B cell (primary cell): Measurements from ENCODE around the gene NFU1. TPM values are rescaled to one million over a fixed set of nuclear protein-coding genes. Genes with fewer than 3 reads are reported as not detected.

Experiments used
- ATAC-seq: fragments of 200-7000 bp; cut with Tn5 transposase; one replicate; pipeline ENCODE4 v1.10.0; 2021; ENCODE audit warnings: low read depth, mild to moderate bottlenecking, moderate number of reproducible peaks, moderate library complexity
- CTCF ChIA-PET: fragments of 350-600 bp; sonication (Branson Sonifier 250); formaldehyde crosslinking; loops from one replicate; lab custom pipeline; 2021; ENCODE audit warnings: antibody characterized with exemption, inconsistent platforms; lab: Charles Lee
- POLR2A ChIA-PET: fragments of 350-600 bp; sonication (Branson Sonifier 250); formaldehyde crosslinking; loops from one replicate; lab custom pipeline; 2021; ENCODE audit warnings: antibody characterized with exemption; lab: Charles Lee
- DNase-seq: peaks from one replicate; pipeline ENCODE4 v3.0.0; 2013
- H2AFZ ChIP-seq: 2 replicates; pipeline ENCODE4 v1.6.1; 2012; ENCODE audit warnings: mild to moderate bottlenecking, low read depth, low read length; ENCODE audit not compliant: insufficient read depth, poor library complexity, severe bottlenecking
- H3K27ac ChIP-seq, 2 donors: 1 replicate in 1 of 2; 2 replicates in 1 of 2; pipeline ENCODE4 v1.5.1; 2012 to 2013; ENCODE audit warnings: low read length in 2 of 2, mild to moderate bottlenecking in 2 of 2, moderate library complexity in 1 of 2
- H3K27me3 ChIP-seq, 4 experiments: fragments of 200-600 bp in 1 of 4; sonication (generic) in 1 of 4; replicated peaks in 1 of 4; 1 replicate in 2 of 4; 2 replicates in 2 of 4; pipeline versions ENCODE4 v1.6.1 to v1.7.0; 2013 to 2016; ENCODE audit warnings: low read length in 3 of 4, mild to moderate bottlenecking in 2 of 4, mixed read lengths in 1 of 4, moderate library complexity in 1 of 4; ENCODE audit not compliant: insufficient read depth in 4 of 4, control insufficient read depth in 3 of 4; ENCODE audit errors: control extremely low read depth in 1 of 4
- H3K36me3 ChIP-seq, 2 experiments: replicated peaks in 1 of 2; 1 replicate in 1 of 2; 2 replicates in 1 of 2; pipeline versions ENCODE4 v1.6.1 to v1.7.1; 2013; ENCODE audit warnings: low read length in 1 of 2; ENCODE audit not compliant: insufficient read depth in 2 of 2, control insufficient read depth in 1 of 2; ENCODE audit errors: control extremely low read depth in 1 of 2, extremely low read depth in 1 of 2
- H3K4me1 ChIP-seq, 2 donors: fragments of 200-600 bp in 1 of 2; sonication (generic) in 1 of 2; 1 replicate in 1 of 2; 2 replicates in 1 of 2; pipeline versions ENCODE4 v1.5.1 to v1.6.1; 2013 to 2017; ENCODE audit warnings: low read length in 2 of 2; ENCODE audit not compliant: control insufficient read depth in 2 of 2, insufficient read depth in 2 of 2
- H3K4me2 ChIP-seq: replicated peaks from 2 replicates; pipeline ENCODE3; 2012; ENCODE audit warnings: mild to moderate bottlenecking, low read depth, low read length; ENCODE audit not compliant: poor library complexity, severe bottlenecking
- H3K4me3 ChIP-seq, 5 experiments: fragments of 200-600 bp in 1 of 5; sonication (generic) in 1 of 5; 1 replicate in 3 of 5; 2 replicates in 2 of 5; pipeline versions ENCODE4 v1.5.1 to v1.7.0; 2011 to 2016; ENCODE audit warnings: low read length in 4 of 5, mild to moderate bottlenecking in 4 of 5, low read depth in 2 of 5, control low read depth in 1 of 5, moderate library complexity in 1 of 5; ENCODE audit not compliant: insufficient read depth in 1 of 5; ENCODE audit errors: control extremely low read depth in 1 of 5, extremely low read depth in 1 of 5
- H3K79me2 ChIP-seq: fragments of 200-600 bp; sonication (generic); one replicate; pipeline ENCODE4 v1.6.0; 2016; ENCODE audit warnings: low read length; ENCODE audit not compliant: control insufficient read depth, insufficient read depth
- H3K9ac ChIP-seq: fragments of 200-600 bp; sonication (generic); 2 replicates; pipeline ENCODE4 v1.6.1; 2017; ENCODE audit warnings: mild to moderate bottlenecking, low read length, moderate library complexity
- H3K9me3 ChIP-seq, 3 donors: one replicate each; pipeline versions ENCODE4 v1.6.1 to v1.7.1; 2013; ENCODE audit warnings: low read length in 2 of 3; ENCODE audit not compliant: control insufficient read depth in 2 of 3, insufficient read depth in 1 of 3; ENCODE audit errors: control extremely low read depth in 1 of 3
- H4K20me1 ChIP-seq: 2 replicates; pipeline ENCODE4 v1.6.0; 2012; ENCODE audit warnings: mild to moderate bottlenecking, low read length; ENCODE audit not compliant: insufficient read depth, control insufficient read depth, poor library complexity, severe bottlenecking
- H3K27ac Mint-ChIP-seq: one replicate; pipeline ENCODE4 v1.8.0; 2021; ENCODE audit warnings: mixed read lengths
- H3K27me3 Mint-ChIP-seq: one replicate; pipeline ENCODE4 v1.8.0; 2021; ENCODE audit warnings: mixed read lengths
- H3K4me1 Mint-ChIP-seq: one replicate; pipeline ENCODE4 v1.8.0; 2021; ENCODE audit warnings: mixed read lengths
- H3K4me3 Mint-ChIP-seq: one replicate; pipeline ENCODE4 v1.8.0; 2021; ENCODE audit warnings: mixed read lengths
- H3K9me3 Mint-ChIP-seq: one replicate; pipeline ENCODE4 v1.8.0; 2022; ENCODE audit warnings: mixed read lengths; ENCODE audit not compliant: insufficient read depth
- EZH2 ChIP-seq: IDR thresholded peaks from 2 replicates; pipeline ENCODE4 v1.6.1; 2012; ENCODE audit warnings: borderline replicate concordance, low read depth, mild to moderate bottlenecking, moderate library complexity, low read length; ENCODE audit not compliant: insufficient read depth, poor library complexity, severe bottlenecking
- WGBS: methylation state at CpG from one replicate; pipeline ENCODE4 v1.1.5; 2013; ENCODE audit warnings: missing lambda C conversion rate; ENCODE audit not compliant: insufficient coverage; 5-methylcytosine and 5-hydroxymethylcytosine counted together
- intact Hi-C: fragments of 100-400 bp; cut with micrococcal nuclease; formaldehyde crosslinking; loops from one replicate; pipeline ENCODE4 v1.10.0; 2022
- polyA plus RNA-seq: library from polyadenylated mRNA; depleted of rRNA; stranded (reverse); fragments of >200 nt; gene quantifications from 2 replicates; pipeline ENCODE4 v1.2.3, GENCODE V29; 2012
- total RNA-seq, 2 donors: library from RNA; stranded (reverse); fragments of 120-200 nt in 1 of 2; gene quantifications; 1 replicate in 1 of 2; 2 replicates in 1 of 2; pipeline versions ENCODE4 v1.2.3 to v1.2.4, GENCODE V29; 2013 to 2022
- TF ChIP-seq, protein P1 (sequence below): fragments of 200-600 bp; IDR thresholded peaks from one replicate; pipeline ENCODE4 v1.8.0; 2022; ENCODE audit warnings: antibody characterized with exemption, mild to moderate bottlenecking

NFU1 gene
- total and polyA plus RNA-seq, 2 donors (not counting 1 experiment from before 2014, with no cell fraction given), result 19.2 to 40.6 TPM

DNA sequence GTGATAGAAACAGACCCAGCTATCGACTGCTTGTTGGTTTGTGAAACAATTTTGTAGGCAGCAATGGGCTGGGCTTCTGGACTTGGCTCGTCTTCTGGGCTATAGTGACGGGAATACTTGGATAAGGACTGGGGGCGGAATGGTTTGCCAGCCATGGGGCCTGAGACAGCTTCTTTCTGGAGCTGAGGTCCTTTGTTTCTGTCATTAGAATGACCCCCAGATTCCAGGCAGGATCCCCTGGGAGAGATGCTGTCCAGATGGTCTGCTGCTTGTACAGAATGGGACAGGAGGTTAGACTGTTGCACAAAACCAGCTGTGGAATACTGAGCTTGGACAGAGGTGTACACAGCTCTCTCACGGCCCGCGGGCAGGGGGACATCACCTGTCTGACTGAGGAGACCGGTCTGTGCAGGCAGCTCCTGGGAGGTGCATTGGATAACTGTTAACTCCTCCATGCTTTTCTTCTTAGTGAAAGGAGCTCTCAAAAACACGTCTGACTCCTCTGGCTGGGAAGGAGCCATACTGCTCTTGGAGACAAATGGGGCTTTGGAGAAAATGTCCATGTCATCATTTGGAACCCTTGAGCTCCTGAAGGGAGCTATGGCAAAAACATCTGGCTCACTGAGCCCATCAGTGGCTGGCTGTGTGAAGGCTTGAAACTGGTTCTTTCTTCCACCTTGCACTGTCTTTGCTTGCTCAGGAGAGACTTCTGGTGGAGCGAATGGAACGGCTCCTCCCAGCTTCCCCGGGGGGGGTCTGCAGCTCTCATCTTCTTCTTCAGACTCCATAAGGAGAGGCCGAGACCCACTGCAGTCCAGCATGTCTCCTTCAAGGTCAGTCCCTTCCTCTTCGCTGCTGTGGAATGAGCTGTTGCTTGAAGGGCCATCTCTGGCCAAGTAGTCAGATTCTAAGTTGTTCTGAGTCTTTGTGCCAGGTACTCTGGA is 28.6 kb upstream of the NFU1 start:
- no peak for DNase-seq
- no peak for ATAC-seq
- no peak overlapping the region for H3K4me3 ChIP-seq
- Mint-ChIP-seq H3K4me1 (no peaks in the 10 kb centered on the region), H3K27ac (no peak overlapping the region), H3K9me3 (no peaks in the 10 kb centered on the region), H3K27me3 (peaks cover 12% of the 10 kb centered on the region), H3K4me3 (no peak overlapping the region)
- H3K27ac ChIP-seq, result no peak overlapping the region
- H3K9me3 ChIP-seq, result no peaks in the 10 kb centered on the region
- CTCF ChIA-PET, result interaction anchor here (0.9 kb wide), 1 partner anchor 29 kb away, joined by 3 read pairs; no protein-coding TSS in a partner anchor
- H3K4me2 ChIP-seq, result no peak overlapping the region
- intact Hi-C loops, result no loop called here
- TF ChIP-seq, protein P1, sequence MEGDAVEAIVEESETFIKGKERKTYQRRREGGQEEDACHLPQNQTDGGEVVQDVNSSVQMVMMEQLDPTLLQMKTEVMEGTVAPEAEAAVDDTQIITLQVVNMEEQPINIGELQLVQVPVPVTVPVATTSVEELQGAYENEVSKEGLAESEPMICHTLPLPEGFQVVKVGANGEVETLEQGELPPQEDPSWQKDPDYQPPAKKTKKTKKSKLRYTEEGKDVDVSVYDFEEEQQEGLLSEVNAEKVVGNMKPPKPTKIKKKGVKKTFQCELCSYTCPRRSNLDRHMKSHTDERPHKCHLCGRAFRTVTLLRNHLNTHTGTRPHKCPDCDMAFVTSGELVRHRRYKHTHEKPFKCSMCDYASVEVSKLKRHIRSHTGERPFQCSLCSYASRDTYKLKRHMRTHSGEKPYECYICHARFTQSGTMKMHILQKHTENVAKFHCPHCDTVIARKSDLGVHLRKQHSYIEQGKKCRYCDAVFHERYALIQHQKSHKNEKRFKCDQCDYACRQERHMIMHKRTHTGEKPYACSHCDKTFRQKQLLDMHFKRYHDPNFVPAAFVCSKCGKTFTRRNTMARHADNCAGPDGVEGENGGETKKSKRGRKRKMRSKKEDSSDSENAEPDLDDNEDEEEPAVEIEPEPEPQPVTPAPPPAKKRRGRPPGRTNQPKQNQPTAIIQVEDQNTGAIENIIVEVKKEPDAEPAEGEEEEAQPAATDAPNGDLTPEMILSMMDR, result no peak
- no peak for TF ChIP-seq EZH2
- POLR2A ChIA-PET, result interaction anchor here (0.8 kb wide), 1 partner anchor 29 kb away, joined by 4 read pairs; no protein-coding TSS in a partner anchor
- H3K27me3 ChIP-seq, result no peaks in the 10 kb centered on the region
- WGBS, result 98% methylated on average over 14 of the region's 14 CpGs
- H3K9ac ChIP-seq, result no peak overlapping the region
- H3K79me2 ChIP-seq, result no peaks in the 10 kb centered on the region
- no peaks in the 10 kb centered on the region for H4K20me1 ChIP-seq
- no peaks in the 10 kb centered on the region for H3K4me1 ChIP-seq
- H2AFZ ChIP-seq, result no peak overlapping the region
- no peaks in the 10 kb centered on the region for H3K36me3 ChIP-seq

DNA sequence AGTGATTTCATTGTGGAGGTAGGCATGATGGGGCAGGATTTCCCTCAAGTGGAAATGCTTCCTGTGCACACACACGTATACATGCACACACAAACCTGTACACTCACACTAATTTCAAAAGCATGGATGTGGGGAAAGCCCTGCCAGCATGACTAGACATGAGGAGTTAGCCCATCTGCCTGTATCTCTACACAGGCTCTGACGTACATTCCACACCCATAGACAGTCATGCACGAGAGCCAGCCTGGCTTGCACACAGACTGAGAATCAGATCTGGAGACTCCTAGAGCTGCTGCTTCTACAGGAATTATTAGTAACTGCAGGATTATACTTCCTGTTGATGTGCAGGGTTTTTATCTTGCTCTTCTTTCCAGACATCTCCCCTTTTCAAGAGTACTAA is 27.3 kb upstream of the NFU1 start:
- peaks cover 7% of the 10 kb centered on the region for H3K27me3 Mint-ChIP-seq
- H3K36me3 ChIP-seq, result no peaks in the 10 kb centered on the region
- H4K20me1 ChIP-seq, result no peaks in the 10 kb centered on the region
- H2AFZ ChIP-seq, result no peak overlapping the region
- H3K9ac ChIP-seq, result no peak overlapping the region
- H3K4me1 ChIP-seq, result no peaks in the 10 kb centered on the region
- ATAC-seq (no peak), DNase-seq (no peak)
- no peak for TF ChIP-seq EZH2
- TF ChIP-seq, protein P1, result no peak
- 83% methylated on average over 2 of the region's 3 CpGs for WGBS
- H3K27ac ChIP-seq, result no peak overlapping the region
- H3K27ac Mint-ChIP-seq, result no peak overlapping the region
- no peak overlapping the region for H3K4me3 ChIP-seq
- H3K4me3 Mint-ChIP-seq, result no peak overlapping the region
- no peaks in the 10 kb centered on the region for H3K79me2 ChIP-seq
- H3K4me2 ChIP-seq, result no peak overlapping the region
- intact Hi-C loops, result no loop called here
- CTCF ChIA-PET, result interaction anchor here (0.9 kb wide), 1 partner anchor 30 kb away, joined by 3 read pairs; no protein-coding TSS in a partner anchor
- H3K27me3 ChIP-seq, result no peaks in the 10 kb centered on the region
- POLR2A ChIA-PET, result no interaction called here
- H3K9me3 ChIP-seq, result no peaks in the 10 kb centered on the region
- no peaks in the 10 kb centered on the region for H3K4me1 Mint-ChIP-seq
- no peaks in the 10 kb centered on the region for H3K9me3 Mint-ChIP-seq
